GM11168 (cell line): ENCODE data around the gene GRK5.
"Not testable (repeated sequence)": the region's sequence is repeated elsewhere in the genome, so short reads cannot be mapped to it uniquely, and the experiment has no call there.

Experiments used
- in situ Hi-C: fragments of 300-500 bp; cut with MboI; formaldehyde crosslinking; loops from one replicate; pipeline ENCODE4 v1.12.0; 2022; ENCODE audit warnings: low sequenced_read_pairs; ENCODE audit not compliant: unreplicated experiment

The GRK5 gene

DNA sequence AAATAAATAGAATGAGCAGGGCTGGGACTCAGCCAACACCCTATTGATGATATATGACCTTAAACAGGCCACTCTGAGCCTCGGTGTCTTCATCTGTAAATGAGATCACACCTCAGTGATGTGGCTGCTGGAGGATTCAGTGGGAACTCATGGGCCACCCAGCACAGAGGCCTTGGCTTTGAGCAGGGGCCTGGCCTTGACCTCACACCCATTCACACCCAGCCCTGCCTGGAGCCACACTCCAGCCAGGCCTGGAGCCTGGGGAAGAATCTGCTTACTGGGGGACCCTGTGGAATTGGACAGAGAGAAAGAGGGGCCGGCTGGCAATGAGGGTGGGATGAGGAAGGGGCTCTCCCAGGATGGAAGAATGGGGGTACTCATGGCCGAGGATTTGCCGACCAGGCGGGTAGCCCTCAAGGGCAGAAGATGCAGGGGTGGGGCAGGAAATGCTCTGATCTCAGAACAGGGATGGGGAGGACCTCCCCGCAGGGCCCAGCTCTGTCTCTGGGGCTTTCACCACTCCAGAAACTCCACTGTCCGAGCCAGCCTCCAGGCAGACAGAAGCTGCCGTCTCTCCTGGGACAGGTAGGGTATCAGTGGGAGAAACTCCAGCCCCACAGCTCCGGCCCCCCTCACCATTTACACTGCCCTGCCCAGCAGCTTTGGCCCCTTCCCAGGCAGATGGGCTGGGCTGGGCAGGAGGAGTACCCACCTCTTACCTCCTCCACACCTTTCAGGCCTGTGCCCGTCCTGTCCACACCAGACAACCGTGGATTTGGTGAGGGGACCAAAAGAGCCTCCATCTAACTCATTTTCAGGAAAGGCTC, 253.2 kb downstream of the GRK5 start:
- in situ Hi-C loops, result no loop called here

DNA sequence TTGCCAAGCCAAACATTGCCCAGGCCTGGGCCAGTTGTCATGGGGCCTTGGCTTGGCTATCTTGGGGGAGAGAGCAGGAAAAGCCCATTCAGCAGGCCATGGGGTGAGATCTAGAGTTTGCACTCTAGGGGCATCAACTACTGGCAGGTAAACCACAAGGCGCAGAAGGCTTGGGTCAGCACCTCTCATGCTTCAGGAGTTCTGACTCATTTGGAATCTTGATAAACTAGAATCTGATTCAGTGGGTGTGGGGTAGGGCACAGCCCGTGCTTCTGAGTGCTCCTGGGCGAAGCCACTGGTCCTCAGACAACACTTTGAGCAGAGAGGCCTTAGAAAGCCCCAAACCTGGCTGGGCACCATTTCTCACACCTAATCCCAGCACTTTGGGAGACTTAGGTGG, 254.0 kb downstream of the GRK5 start:
- in situ Hi-C loops, result no loop called here

DNA sequence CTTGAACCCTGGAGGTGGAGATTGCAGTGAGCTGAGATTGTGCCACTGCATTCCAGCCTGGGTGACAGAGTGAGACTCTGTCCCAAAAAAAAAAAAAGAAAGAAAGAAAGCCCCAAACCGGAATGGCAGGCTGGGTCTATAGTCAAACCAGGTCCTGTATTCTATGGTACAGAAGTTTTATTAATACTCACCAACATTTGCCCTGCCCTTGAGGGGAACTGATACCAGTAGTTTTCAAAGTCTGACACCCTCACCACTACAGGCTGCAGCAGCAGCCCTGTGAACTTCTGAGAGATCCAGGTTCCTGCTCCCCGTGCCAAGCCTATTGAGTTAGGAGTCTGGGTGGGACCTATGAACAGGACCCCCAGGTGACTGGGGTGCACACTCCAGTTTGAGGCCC, 254.6 kb downstream of the GRK5 start:
- in situ Hi-C loops, result no loop called here

DNA sequence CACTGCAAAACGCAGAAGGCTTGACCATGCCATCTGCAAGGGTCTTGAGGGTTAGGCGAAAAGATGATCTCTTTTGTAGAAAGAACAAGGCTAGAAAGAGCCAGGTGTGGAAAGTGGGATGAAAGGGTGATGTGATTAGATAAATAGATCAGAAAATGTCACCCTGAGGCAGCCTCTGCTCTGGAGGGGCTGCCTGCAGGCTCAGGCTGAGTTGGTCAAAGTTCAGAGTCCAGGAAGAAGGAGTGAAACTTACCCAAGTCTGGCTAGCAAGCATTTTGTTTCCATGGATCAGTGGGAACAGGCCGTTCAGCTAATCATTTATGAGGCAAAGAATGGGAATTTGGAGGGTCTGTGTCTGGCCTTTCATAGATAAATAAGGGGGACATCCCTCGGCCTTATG, 255.4 kb downstream of the GRK5 start:
- in situ Hi-C loops, result no loop called here

DNA sequence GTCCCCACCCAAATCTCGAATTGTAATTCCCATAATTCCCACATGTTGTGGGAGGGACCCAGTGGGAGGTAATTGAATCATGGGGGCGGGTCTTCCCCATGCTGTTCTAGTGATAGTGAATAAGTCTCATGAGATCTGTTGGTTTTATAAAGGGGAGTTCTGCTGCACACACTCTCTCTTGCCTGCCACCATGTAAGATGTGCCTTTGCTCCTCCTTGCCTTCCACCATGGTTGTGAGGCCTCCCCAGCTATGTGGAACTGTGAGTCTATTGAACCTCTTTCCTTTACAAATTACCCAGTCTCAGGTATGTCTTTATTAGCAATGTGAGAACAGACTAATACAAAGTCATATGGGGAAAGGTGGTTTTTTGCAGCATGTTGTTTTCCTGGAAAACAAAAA, 255.8 kb downstream of the GRK5 start:
- in situ Hi-C loops, result not testable (repeated sequence)

DNA sequence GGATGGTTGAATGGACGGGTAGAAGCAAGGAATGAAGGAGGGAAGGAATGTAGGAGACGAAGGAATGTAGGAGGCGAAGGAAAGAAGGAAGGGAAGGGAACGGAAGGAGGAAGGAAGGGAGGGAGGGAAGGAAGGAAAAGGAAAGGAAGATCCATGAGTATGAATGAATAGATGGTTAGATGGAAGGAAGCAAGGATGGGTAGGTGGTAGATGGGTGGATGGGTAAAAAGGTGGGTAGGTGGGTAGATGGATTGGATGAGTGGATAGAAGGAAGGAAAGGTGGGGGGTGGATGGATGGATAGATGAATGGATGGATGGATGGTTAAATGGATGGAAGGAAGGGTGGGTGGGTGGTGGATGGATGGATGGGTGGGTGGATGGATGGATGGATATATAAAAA, 257.7 kb downstream of the GRK5 start:
- in situ Hi-C loops, result no loop called here

DNA sequence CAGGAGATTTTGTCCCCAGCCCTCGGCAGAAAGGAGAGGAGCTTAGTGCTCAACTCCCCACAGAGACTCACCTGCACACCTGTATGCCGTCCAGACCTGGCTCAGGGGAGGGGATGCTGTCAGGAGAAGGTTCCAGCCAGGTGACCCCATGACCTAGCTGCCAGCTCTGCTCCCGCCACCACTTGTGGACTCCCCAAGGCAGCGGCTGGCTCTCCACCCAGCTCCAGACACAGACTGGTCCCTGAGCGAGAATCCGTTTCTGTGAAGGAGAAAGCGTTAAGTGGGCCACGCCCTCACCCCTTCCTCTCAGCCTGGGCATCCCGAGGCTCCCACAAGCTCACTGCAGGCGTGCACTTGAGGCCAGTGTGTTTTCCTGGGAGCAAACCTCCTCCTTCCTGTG, 258.7 kb downstream of the GRK5 start:
- in situ Hi-C loops, result no loop called here

DNA sequence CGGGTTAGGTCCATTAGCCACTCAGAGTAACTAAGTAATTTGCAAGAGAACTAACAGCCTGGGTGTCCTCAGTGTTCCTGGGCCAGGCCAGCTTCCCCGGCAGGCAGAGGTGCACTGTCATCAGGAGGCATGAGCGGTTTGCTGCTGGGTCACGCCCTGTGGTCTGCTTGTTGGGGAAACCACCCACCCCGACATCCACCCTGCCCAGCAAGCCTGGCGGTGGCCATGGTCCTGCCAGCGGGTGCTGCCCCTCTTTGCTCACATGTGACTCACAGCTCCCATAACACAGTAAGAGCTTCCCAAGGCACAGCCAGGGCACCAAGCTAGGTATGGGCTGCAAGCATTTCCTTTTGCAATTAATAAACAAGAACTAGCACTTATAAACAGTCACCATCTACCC, 259.3 kb downstream of the GRK5 start:
- in situ Hi-C loops, result no loop called here

DNA sequence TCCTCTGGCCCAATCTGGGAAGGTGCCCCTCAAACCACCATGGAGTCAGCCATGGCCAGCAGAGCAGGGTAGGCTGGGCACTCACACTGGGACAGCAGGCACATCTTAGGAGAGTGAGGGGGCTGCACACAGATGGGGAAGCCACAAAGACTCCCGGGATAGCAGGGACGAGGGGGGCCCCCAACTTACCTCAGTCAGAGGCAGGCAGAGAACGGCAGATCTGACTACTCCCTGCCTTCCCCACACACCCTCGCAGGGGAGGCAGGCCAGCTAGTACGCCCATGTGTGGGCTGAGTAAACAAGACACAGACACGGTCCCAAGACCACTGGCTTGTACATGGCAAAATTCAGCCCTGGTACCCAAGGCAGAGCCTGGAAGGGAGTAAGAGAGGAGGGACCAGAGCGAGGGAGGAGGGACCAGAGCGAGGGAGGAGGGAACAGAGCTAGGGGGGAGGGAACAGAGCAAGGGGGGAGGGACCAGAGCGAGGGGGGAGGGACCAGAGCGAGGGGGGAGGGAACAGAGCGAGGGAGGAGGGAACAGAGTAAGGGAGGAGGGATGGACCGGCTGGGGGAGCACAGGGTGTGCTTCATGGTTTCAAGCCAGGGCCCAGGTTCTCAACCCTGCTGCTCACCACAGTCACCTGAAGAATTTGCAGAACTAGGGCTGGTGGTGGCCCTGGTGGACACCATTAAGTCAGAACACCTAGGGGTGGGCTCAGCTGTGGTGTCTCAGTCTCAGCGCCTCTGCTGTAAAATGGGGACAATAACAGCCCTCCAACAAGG, 261.4 kb downstream of the GRK5 start:
- in situ Hi-C loops, result no loop called here

DNA sequence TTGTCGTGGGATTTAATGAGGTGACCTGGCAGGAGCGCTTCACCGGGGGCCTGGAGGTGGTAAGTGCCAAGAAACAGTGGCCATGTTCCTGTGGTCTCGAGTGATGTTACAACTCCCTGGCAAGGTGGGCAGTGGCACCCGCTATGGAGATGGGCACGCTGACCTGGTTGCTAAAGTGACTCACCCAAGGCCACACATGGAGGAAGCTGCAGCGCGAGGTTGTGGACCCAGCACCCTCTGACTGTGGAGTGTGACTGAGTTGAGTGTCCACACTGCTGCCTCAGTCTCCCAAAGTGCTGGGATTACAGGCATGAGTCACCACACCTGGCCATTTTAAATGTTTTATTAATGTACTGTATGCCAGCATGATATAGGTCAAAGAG, 261.9 kb downstream of the GRK5 start:
- in situ Hi-C loops, result no loop called here

DNA sequence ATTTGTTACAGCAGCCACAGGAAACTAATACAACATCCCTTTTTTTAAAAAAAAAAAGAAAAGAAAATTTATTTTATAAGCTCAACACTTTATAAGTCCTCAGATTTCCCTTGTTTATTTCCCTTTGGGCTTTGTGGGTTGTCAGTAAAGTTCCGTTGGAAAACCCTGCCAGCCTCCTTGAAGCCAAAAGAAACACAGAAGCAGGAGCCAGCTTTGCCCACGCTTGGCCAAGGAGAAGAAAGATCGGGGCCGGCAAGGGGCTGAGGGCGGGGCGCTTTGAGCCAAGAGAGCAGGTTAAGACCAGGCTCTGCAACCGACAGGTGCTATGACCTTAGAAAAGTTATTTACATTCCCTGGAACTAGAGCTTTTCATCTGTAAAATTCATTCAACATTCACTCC, 262.5 kb downstream of the GRK5 start:
- in situ Hi-C loops, result no loop called here

DNA sequence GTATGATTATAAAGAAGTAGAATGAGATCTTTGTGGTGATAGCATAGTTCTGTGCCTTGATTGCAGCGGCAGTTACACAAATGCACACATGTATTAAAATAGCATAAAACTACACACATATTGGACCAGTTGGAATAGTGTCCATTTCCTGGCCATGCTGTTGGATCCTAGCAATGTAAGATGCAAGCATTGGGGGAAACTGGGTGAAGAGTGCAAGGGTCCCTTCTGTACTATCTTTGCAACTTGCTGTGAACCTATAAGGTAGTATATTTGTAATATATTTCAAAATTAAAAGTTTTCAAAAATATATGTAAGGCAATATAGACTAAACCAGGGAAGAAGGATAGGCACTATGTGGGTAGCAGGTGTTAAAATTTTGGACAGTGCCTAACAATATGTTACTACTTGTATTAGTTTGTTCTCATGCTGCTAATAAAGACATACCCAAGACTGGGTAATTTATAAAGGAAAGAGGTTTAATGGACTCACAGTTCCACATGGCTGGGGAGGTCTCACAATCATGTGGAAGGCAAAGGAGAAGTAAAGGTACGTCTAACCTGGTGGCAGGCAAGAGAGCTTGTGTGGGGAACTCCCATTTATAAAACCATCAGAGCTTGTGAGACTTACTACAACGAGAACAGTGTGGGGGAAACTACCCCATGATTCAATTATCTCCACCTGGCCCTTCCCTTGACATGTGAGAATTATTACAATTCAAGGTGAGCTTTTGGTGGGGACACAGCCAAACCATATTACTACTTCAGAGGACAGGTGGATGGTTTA, 263.7 kb downstream of the GRK5 start:
- in situ Hi-C loops, result no loop called here

DNA sequence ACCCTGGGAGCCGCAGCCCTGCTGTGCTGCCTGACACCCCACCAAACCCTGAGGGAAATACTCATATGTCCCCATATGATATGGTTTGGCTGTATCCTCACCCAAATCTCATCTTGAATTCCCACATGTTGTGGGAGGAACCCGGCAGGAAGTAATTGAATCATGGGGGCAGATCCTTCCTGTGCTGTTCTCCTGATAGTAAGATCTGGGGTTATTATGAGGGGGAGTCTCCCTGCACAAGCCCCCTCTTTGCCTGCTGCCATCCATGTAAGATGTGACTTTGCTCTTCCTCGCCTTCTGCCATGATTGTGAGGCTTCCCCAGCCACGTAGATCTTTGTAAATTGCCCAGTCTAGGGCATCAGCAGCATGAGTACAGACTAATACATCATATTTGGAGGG, 266.4 kb downstream of the GRK5 start:
- in situ Hi-C loops, result no loop called here

DNA sequence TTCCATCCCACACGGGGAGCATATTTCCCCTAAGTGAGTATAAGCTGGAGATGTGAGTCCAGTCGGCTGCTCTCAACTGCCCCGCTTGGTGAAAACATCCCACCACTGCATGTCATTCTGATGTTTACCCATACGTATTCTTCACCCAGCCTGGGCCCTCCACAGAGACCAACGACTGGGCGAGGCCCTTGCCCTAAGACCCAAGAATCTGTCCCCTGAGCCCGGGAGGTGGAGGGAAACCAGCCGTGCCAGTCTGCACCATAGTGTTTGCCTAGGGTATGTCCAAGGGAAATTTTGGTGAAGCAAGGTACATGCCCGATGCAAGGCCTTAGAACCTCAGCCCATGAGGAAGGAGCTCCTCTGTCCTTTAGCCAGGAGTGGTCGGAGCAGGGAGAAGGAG, 267.2 kb downstream of the GRK5 start:
- in situ Hi-C loops, result no loop called here

DNA sequence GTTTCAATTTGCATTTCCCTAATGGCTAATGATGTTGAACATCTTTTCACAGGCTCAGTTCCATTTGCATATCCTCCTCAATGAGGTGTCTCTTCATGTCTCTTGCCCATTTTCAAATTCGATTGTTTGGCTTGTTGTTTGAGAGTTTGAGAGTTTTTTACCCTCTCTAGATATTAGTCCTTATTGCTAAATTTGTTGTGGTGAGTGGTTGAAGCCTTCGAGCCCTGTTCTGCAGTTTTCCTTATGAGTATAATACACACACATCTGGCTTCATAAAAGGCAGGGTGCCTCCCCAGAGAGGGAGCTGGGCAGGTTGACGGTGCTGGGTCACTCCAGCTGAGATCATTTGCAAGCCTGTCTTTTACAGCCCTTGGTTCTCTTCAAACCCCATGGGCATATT, 270.1 kb downstream of the GRK5 start:
- in situ Hi-C loops, result no loop called here

DNA sequence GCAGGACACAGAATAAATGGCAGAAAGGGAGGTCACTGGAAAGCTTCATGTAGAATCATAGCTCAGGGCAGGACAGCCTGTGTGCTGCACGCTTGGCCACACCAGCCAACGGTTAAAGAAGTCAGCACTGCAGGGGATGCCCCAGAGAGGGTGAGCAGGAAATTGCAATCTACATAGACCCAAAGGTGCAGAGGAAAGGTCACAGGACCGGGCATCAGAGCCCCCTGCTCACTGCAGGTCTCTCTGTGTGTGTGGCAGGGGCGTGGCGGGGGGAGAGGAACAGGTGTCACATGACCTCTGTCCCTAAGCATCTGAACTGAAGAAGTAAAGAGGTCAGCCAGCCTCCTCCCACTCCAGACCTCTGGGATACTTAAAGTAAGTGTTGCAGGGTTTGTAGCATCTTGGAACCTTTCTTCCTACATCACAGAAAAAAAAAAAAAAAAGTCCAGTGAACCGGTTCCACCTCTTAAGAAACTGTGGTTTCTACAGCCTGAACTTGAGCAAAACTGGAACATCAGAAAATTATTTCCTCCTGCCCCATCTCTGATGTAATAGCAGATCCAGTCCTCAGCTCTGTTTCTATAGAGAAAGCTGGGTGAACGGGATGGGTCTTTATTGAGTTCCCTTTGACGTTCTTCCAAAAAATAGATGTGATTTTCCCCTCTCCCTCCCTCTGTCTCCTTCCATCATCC, 270.9 kb downstream of the GRK5 start:
- in situ Hi-C loops, result no loop called here

DNA sequence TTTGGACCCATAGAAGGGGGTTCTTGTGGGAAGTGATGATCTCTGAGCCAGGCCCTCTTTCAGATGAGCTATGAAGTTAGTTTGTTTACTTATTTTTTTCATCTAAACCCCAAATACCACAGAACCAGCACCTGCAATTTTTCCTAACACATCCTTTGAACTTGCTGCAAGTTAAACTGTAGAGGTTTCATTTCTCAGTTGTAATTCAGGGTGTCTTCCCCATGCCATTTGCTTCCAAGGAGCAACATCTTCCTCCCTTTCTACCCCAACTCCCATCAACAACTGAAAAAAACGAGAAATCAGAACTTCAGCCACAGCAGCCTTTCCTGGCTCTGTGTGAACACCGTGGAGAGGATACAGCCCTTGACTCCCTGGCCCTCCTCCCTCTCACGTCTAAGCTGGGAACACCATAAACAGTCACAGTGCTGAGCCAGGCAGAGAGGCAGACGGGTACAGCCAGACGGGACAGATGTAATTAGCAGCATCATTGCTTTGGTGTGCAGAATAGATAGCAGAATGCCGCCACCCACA, 271.5 kb downstream of the GRK5 start:
- in situ Hi-C loops, result no loop called here

DNA sequence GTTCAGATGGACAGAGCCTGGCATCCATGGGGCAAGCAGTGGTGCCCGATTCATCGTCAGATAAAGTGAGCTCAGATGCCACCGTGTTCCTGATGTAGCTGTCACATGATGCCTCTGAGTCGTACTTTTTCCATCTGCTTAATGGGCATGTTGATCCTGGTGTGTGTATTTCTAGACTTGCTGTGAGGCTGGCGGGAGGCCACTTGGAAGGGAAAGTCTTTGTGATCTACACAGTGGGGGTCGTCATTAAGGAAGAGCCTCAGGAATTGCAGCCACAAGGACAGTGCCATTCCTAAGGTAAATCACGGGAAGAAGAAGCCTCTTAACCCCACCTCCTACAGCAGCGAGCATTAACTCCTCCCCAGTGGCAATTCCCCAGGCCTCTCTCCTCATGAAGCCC, 272.2 kb downstream of the GRK5 start:
- in situ Hi-C loops, result no loop called here

DNA sequence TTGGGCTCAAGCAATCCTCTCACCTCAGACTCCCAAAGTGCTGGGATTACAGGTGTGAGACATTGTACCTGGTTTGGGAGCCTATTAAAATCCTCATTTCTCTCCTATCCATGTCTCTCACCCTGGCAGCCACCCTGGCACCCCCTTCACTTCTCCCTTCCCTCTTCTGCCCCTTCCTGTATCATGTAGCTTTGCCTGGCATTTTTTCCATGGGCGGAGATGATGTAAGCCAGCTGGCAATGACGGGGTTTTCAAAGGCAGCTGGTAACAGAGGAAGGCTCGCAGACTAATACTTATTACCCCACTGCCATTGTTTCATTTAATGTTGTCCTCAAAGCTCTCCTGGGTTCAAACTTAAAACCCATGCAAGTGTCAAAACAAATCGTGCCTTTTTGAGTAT, 273.3 kb downstream of the GRK5 start:
- in situ Hi-C loops, result no loop called here

DNA sequence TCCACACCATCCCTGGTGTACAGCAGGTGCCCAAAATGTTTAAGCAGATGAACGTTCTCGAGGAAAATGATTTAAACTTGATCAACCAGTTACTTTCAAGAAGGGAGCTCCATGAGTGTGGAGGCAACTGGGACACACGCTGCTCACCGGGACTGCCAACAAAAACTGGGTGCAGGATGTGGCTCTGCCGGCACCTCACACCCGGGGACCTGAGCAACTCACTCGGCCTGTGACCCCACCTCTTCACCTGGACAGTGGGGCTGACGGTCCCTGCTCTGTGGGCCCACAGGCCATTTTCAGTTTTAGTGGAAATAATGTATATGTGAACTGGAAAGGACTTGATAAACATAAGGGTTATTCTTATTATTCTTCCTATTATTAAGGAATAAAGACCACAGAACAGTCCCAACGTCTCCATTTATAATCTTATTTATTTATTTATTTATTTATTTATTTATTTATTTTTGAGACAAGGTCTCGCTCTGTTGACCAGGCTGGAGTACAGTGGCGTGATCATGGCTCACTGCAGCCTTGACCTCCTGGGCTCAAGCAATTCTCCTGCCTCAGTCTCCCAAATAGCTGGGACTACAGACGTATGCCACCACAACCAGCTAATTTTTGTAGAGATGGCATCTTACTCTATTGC, 274.5 kb downstream of the GRK5 start:
- in situ Hi-C loops, result no loop called here
